Skeletal muscle satellite cell (primary cell): Measurements from ENCODE around the gene SMC5.

Experiments
- H3K27me3 ChIP-seq: 2 replicates; pipeline ENCODE4 v1.7.0; 2013; ENCODE audit warnings: low read length; ENCODE audit not compliant: control insufficient read depth, insufficient read depth
- H3K36me3 ChIP-seq: 2 replicates; pipeline ENCODE4 v1.7.0; 2013; ENCODE audit warnings: mild to moderate bottlenecking, control low read depth, low read length; ENCODE audit not compliant: insufficient read depth
- H3K4me1 ChIP-seq: 2 replicates; pipeline ENCODE4 v1.7.0; 2013; ENCODE audit warnings: low read length; ENCODE audit not compliant: control insufficient read depth, insufficient read depth
- H3K4me2 ChIP-seq: 2 replicates; pipeline ENCODE4 v1.7.0; 2013; ENCODE audit warnings: mild to moderate bottlenecking, low read length
- H3K4me3 ChIP-seq: 2 replicates; pipeline ENCODE4 v1.7.0; 2013; ENCODE audit warnings: low read length
- H3K9ac ChIP-seq: 2 replicates; pipeline ENCODE4 v1.7.0; 2013; ENCODE audit warnings: mild to moderate bottlenecking, low read depth, low read length, moderate library complexity
- H3K9me3 ChIP-seq: replicated peaks from 2 replicates; pipeline ENCODE4 v1.7.0; 2013; ENCODE audit warnings: mild to moderate bottlenecking, control low read depth, low read length

Gene SMC5

DNA sequence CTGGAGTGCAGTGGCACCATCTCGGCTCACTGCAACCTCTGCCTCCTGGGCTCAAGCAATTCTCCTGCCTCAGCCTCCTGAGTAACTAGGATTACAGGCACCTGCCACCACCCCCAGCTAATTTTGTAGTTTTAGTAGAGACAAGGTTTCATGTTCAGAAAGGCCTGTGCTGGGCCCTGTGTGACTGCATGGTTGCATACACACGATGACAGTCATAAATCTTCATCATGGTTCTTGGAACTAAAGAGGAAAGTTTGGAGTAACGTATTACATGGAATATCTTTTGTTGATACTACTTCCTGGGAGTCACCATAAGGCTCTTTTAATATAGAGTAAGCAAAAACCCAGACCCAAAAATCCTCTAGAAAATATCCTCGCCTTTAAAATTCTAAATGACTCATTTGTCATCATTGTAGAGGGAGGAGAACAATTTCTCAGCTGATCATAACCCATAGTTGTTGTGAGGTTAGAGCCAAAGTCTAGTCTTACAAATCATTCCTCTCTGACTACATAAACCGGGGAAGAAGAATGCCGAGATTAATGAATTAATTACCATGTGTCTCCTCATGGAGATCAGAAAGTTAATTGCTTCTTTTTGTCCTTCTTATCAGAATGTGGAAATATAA is 108.6 kb downstream of the SMC5 start:
- Histone ChIP-seq H3K9me3 (no peaks in the 10 kb centered on the region), H3K4me2 (no peak overlapping the region), H3K9ac (no peak overlapping the region), H3K4me1 (no peaks in the 10 kb centered on the region), H3K4me3 (no peak overlapping the region), H3K27me3 (no peaks in the 10 kb centered on the region), H3K36me3 (no peaks in the 10 kb centered on the region)

DNA sequence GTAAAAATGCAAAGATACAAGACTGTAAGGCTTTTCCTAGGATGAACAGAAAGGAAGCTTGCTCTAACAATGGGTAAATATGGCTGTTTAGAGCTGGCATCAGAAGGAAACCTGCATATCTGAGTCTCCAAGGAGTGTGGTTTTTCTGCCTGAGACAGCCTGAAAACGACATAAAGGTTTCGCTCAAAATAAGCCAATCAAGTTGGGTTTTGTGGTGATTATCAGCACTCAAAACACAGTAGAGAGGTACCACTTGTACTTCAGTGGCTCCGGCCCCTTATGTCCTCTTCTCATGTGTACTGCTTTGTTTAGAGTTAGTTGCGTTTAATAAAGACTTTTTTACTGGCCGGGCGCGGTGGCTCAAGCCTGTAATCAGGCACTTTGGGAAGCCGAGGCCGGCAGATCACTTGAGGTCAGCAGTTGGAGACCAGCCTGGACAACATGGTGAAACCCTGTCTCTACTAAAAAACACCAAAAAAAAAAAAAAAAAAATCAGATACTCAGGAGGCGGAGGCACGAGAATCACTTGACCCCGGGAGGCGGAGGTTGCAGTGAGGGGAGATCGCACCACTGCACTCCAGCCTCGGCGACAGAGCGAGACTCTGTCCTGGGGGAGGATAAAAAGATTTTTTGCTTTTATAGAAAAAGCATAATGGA is 116.3 kb downstream of the SMC5 start:
- no peaks in the 10 kb centered on the region for H3K27me3 ChIP-seq

DNA sequence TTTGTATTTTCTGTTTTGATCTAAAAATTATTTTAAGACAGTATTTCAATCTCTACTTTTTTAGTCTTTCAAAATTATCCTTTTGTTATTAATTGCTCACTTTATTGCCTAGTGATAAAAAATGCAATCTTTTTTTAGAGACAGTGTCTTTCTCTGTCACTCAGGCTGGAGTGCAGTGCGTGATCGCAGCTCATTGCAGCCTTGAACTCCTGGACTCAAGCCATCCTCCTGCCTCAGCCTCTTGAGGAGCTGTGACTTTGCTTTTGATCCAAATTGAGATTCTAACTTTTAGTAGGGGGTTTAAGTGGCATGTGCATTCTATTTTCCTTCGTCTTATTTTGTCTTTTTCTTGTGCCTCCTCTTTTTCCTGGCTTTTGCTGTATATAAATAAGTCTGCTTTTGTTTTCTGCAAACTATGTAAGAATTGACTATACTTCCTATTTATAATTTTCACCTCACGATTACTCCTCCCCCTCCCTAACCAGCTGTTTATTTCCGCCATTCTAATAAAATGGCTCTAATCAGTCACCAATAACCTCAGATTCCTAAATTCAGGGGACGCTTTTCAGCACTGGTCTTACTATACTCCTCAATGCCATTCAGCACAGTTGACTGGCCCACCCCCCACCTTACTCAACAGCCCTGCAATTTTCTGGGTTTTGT is 123.4 kb downstream of the SMC5 start:
- peaks cover 48% of the 10 kb centered on the region for H3K36me3 ChIP-seq
- no peaks in the 10 kb centered on the region for H3K27me3 ChIP-seq
- H3K4me1 ChIP-seq, result no peaks in the 10 kb centered on the region
- H3K4me3 ChIP-seq, result no peak overlapping the region
- no peak overlapping the region for H3K4me2 ChIP-seq
- H3K9ac ChIP-seq, result no peak overlapping the region
- H3K9me3 ChIP-seq, result no peaks in the 10 kb centered on the region

More for the DNA sequence above, 116.3 kb downstream of the SMC5 start:
- H3K9me3 ChIP-seq, result no peaks in the 10 kb centered on the region
- peaks cover 5% of the 10 kb centered on the region for H3K4me1 ChIP-seq
- H3K9ac ChIP-seq, result no peak overlapping the region
- H3K4me2 ChIP-seq, result peak overlapping the region; percentile 58
- H3K4me3 ChIP-seq, result no peak overlapping the region
- no peaks in the 10 kb centered on the region for H3K36me3 ChIP-seq

DNA sequence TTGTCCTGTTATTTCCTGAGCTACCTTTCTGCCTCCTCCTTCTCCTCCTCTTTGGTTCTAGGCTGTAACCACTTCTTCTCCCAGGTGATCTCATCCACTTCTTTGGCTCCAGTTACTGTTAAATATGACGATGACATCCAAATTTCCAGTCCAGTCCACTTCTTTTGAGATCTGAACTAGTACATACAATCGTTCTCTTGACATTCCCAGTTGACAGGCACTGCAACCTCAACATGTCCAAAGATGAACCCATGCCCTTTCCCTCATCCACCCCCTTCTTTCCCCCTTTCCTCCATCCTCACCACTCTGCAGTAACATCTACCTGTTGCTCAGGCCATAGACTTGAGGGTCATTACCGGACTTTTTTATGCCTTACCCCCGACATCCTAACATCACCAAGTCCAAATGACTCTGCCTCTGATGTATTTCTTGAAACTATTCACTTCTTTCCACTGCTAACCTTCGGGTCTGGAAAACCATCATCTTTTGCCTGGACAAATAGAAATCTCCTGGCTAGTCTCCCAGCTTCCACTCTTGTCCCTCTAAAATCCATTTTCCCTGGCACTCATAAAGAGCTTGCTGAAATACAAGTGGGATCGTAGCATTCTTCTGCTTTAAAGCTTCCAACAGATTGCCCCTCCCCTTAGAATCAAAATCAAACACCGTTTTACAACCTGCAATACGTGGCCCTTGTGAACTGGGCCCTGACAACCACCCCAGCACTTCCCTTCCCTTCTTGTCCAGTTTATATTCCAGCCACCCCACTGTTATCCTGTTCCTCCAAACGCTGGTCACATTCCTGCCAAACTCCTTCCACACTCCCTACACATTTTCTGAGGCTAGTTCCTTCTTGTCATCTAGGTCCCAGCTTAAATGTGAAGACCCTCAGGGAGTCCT is 124.2 kb downstream of the SMC5 start:
- H3K9ac ChIP-seq, result no peak overlapping the region
- peaks cover 53% of the 10 kb centered on the region for H3K36me3 ChIP-seq
- H3K4me3 ChIP-seq, result no peak overlapping the region
- H3K4me2 ChIP-seq, result no peak overlapping the region
- no peaks in the 10 kb centered on the region for H3K27me3 ChIP-seq
- no peaks in the 10 kb centered on the region for H3K9me3 ChIP-seq
- no peaks in the 10 kb centered on the region for H3K4me1 ChIP-seq

DNA sequence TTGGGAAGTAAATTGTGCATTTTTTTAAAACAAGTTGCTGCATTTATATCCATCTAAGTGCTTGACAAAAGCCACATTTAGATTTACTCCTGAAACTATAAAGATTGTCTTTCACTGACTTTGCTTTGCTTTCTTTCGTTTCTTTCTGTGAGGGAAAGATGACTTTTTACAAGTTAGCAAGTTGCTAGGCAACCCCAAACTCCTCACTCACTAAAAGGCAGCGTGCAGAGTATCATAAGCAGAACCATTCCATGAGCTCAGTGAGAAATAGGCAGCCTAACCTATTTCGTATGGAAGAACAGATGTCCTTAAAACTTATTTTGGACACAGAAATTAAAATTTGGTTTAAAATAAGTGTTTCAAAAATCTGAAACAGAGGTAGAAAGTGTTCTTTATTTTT is 126.6 kb downstream of the SMC5 start:
- H3K9ac ChIP-seq, result no peak overlapping the region
- no peaks in the 10 kb centered on the region for H3K27me3 ChIP-seq
- H3K4me3 ChIP-seq, result no peak overlapping the region
- H3K36me3 ChIP-seq, result peaks cover 58% of the 10 kb centered on the region
- peaks cover 11% of the 10 kb centered on the region for H3K4me1 ChIP-seq
- no peaks in the 10 kb centered on the region for H3K9me3 ChIP-seq
- no peak overlapping the region for H3K4me2 ChIP-seq

DNA sequence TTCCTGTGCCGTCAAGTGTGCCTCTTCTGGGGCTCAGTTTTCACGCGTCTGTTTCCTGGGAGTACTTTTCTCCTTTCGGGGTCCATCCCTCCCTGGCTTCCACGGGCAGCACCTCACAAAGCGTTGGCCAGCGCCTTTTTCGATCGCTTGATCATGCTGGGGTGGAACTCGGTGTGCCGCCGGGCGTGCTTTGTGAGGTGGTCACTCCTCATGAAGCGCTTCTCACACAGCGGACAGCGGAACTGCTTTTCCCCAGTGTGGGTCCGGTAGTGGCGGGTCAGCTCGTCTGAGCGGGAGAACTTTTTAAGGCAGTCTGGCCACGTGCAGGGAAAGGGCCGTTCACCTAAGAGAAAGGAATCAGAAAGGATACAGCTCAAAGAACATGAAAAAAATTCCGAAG is 128.9 kb downstream of the SMC5 start:
- Histone ChIP-seq H3K27me3 (no peaks in the 10 kb centered on the region), H3K9me3 (no peaks in the 10 kb centered on the region), H3K4me3 (no peak overlapping the region), H3K9ac (no peak overlapping the region), H3K4me1 (peaks cover 24% of the 10 kb centered on the region), H3K4me2 (no peak overlapping the region), H3K36me3 (peaks cover 53% of the 10 kb centered on the region)

DNA sequence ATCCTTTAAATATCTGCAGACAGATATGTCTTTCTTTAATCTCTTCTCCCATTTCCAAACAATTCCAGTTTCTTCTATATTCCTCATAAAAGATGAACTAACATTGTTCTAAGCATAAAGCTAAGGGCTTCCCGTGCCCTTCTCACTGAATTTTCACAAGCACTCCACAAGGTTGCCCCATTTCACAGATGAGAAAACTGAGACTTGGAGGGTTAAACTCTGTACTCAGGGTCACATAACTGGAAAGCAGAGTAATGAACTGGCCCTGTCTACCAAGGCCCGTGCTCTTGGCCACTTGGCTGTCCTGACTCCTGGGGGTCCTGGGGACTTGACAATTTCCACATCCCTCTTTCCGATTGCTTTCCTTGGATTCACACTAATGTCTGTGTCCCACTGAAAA is 130.4 kb downstream of the SMC5 start:
- Histone ChIP-seq H3K9me3 (no peaks in the 10 kb centered on the region), H3K27me3 (no peaks in the 10 kb centered on the region), H3K9ac (no peak overlapping the region), H3K4me3 (no peak overlapping the region), H3K36me3 (peaks cover 38% of the 10 kb centered on the region), H3K4me2 (peak overlapping the region; percentile 6), H3K4me1 (peaks cover 33% of the 10 kb centered on the region)

DNA sequence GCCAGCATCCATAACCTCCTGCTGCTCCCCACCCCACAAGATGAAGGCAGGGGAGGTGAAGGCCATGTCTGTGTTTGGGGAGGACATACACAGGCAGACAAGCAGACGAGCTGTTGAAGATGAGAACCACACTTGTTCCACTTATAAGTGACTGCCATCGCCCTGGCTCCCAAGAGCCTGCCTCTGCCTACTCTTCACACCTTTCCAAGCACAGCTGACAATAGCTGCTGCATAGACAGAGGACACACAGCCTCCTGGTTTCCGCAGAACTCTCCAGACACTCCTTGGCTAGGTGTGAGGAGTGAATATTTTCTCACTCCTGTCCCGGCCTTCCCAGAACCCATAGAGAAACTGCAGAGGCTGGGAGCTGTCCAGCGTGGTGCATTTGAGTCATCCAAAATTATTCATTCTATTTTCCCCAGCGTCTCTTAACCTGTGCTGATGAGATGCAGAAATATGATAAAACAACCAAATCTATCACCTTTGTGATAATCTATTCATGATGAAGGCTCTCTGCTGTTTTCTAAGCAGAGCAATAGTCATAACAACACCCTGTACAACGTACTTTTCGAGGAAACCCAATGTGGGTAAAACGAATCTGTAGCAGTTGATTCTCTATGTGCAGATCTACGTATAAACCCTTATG is 131.0 kb downstream of the SMC5 start:
- Histone ChIP-seq H3K4me3 (no peak overlapping the region), H3K9me3 (no peaks in the 10 kb centered on the region), H3K36me3 (peaks cover 33% of the 10 kb centered on the region), H3K27me3 (no peaks in the 10 kb centered on the region), H3K4me2 (peak overlapping the region; percentile 6), H3K9ac (no peak overlapping the region), H3K4me1 (peaks cover 34% of the 10 kb centered on the region)

DNA sequence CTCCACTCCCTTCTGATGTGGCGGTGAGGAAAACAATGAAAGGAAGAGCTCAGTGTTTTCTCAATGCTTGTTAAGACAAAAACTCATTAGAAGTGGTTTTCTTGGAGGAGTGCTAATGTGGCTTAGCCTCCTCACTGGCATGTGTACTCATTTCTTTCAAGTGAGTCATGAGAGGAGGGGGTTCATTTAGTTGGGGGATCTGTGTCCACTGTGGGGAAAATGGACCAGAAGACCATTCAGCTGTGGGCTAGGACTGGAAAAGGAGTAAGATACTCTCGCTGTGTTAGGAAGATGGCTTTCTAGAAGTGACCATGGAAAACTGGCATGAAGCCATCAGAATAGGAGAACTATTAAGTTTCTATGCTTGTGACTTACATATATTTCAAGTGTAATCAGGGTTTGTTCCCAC is 132.2 kb downstream of the SMC5 start:
- Histone ChIP-seq H3K27me3 (no peaks in the 10 kb centered on the region), H3K9ac (no peak overlapping the region), H3K4me1 (peaks cover 36% of the 10 kb centered on the region), H3K4me2 (peak overlapping the region; percentile 32), H3K36me3 (peaks cover 22% of the 10 kb centered on the region), H3K4me3 (no peak overlapping the region), H3K9me3 (no peaks in the 10 kb centered on the region)

DNA sequence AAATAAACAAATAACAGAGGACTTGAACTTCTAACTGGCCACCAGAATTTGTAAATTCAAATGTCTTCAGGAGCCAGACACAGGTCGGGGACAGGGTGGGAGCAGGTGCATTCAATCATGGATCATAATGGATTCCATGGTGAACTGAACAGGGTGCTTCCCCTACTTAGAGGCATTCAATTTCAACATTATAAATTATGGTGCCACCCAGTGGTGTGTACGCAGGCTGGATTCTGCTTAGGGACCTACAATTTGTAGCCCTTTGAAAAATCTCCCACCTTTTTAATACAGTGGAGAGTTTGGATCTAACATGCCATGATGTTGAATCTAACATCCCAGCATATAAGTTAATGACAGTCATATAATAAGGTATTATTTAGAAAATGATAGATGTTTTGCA is 133.4 kb downstream of the SMC5 start:
- no peaks in the 10 kb centered on the region for H3K27me3 ChIP-seq
- no peak overlapping the region for H3K4me2 ChIP-seq
- H3K4me1 ChIP-seq, result peaks cover 36% of the 10 kb centered on the region
- H3K9me3 ChIP-seq, result no peaks in the 10 kb centered on the region
- H3K4me3 ChIP-seq, result no peak overlapping the region
- peaks cover 10% of the 10 kb centered on the region for H3K36me3 ChIP-seq
- no peak overlapping the region for H3K9ac ChIP-seq

DNA sequence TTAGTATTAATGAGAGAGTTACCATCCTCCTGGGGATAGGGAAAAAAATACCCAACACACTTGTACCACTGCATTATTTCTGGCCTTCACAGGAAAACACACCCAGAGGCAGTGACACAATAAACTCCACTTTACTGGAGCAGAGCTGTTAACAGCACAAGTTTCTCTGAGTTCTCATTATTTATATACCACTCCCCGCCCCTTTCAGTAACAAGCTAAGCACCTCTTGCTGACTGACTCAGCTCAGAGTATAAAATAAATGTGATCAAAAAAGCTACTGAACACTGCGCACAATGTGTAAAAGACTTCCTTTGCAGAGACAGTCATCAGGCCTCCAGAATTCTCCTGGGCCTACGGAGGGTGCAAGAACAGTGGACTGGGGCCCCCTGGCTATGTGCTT is 134.1 kb downstream of the SMC5 start:
- Histone ChIP-seq H3K36me3 (peaks cover 4% of the 10 kb centered on the region), H3K9ac (no peak overlapping the region), H3K4me3 (no peak overlapping the region), H3K4me1 (peaks cover 40% of the 10 kb centered on the region), H3K9me3 (no peaks in the 10 kb centered on the region), H3K27me3 (no peaks in the 10 kb centered on the region), H3K4me2 (no peak overlapping the region)
